DMS79 (cell line): ENCODE measurements around the gene MOGAT2.

Experiments used
- DNase-seq: peaks from one replicate; lab custom pipeline; 2025; lab: John Stamatoyannopoulos, UW

Gene MOGAT2

GRCh38 chr11:75759832-75760231, 42.2 kb downstream of the MOGAT2 start:
- DNase-seq = no peak

GRCh38 chr11:75760243-75760642, 42.6 kb downstream of the MOGAT2 start:
- no peak for DNase-seq

- DNase-seq = no peak
Observed at GRCh38 chr11:75760710-75761493, 43.3 kb downstream of the MOGAT2 start.

- no peak for DNase-seq
Observed at GRCh38 chr11:75762158-75762557, 44.5 kb downstream of the MOGAT2 start.

- no peak for DNase-seq
Observed at GRCh38 chr11:75762885-75763284, 45.2 kb downstream of the MOGAT2 start.

GRCh38 chr11:75763846-75764245, 46.2 kb downstream of the MOGAT2 start:
- DNase-seq = no peak

- no peak for DNase-seq
Observed at GRCh38 chr11:75765116-75765515, 47.5 kb downstream of the MOGAT2 start.

DNA sequence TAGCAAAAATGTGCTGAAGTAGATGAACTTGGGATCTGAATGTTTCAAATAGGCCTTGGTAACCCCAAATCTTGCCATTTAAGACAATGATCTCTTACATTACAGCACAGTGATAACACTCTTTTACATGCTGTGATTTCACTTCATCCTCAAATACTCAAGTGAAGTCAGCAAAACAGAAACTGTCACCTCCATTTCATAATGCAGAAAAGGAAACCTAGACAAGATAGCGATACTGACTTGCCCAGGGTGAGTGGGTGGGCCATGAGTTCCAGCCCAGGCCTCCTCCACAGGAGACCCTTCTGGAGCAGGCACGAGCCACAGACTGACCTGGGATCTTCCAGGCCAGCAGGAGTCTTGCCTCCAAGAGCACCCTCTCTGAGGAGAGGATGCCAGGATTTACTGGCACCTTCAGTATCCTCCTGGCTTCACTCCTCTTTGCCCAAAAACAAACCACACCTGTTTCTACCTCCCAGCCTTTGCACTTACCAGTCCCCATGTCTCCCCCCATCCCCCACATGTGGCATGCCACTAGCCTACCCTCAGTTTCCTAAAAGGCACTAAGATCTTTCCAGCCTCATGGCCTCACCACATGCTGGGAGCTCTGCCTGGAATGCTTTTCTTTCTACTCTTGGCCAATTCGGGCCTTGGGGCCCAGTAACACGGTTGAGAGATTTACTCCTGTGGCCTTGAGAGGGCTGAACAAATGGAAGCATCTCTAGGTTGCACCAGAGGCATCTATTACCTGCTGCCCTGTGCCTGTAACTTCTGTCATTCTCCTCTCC, 49.0 kb downstream of the MOGAT2 start:
- no peak for DNase-seq

- DNase-seq = no peak
Observed at GRCh38 chr11:75767228-75767572, 49.6 kb downstream of the MOGAT2 start.

GRCh38 chr11:75767793-75768111, 50.1 kb downstream of the MOGAT2 start:
- no peak for DNase-seq

DNA sequence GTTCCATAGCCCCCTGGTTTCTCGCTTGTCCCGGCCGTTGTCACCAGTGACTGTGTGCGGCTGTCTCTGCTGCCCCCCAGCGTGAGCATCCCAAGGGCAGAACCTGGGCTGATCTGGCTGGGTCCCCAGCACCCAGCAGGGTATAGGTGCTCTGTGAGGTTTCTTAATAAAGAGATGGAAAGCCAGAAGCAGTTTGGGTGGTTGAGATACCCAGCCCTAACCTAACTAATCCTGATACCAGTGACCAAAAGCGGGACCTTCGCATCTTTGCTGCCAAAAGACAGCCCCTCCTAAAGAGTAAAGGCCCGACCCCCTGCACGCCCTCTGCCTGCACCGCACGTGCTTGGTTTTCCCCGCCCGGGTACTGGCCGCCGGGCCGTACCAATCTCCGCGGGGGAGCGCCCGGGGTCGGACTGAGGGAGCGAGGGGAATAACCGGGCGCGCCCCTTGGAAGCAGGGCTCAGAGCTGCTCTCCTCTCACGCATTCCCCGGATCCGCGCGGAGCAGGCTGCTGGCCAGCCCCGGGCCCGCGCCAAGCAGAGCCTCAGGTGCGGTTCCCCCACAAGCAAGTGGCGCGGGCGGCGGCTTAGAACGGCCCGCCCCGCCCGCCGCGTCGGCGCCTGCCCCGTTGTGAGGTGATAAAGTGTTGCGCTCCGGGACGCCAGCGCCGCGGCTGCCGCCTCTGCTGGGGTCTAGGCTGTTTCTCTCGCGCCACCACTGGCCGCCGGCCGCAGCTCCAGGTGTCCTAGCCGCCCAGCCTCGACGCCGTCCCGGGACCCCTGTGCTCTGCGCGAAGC, 50.7 kb downstream of the MOGAT2 start, which contains the start of gene DGAT2:
Gene DGAT2, plus strand, starts transcription at position 667 of the 797 bp plus-strand sequence. CDS start 214 bp downstream, outside the sequence.
- DNase-seq = peak; percentile 81

DNA sequence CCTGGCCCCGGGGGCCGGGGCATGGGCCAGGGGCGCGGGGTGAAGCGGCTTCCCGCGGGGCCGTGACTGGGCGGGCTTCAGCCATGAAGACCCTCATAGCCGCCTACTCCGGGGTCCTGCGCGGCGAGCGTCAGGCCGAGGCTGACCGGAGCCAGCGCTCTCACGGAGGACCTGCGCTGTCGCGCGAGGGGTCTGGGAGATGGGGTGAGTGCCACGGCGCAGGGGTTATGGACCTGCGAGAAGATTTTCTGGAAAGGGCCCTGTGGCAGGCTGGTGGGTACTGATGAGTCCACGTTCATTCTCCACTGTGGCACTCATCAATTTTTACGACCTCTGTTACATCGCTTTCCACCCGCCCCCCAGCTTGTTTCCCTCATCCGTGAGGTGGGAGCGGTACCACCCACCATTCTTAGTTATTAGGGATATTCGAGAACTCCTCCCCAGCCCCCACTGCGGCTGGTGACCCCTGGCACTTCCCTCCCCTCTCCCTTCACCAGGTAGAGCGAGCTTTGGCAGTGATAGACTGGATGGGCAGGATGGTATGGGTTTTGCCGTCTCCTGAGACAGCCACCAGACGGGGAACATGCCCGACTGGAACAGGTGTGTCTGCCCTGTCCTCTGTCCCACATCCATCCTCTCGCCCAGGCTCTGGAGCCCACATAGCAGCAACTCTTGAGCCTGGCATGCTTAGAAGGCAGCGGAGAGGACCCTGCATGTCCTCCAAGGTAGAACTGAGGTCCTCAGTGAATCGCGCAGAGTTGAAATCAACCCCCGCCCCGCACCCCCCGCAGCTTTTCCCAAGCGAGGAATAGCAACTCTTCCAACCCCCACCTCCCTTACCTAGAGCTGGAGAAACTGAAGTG, 51.5 kb downstream of the MOGAT2 start:
- DNase-seq = no peak

DNA sequence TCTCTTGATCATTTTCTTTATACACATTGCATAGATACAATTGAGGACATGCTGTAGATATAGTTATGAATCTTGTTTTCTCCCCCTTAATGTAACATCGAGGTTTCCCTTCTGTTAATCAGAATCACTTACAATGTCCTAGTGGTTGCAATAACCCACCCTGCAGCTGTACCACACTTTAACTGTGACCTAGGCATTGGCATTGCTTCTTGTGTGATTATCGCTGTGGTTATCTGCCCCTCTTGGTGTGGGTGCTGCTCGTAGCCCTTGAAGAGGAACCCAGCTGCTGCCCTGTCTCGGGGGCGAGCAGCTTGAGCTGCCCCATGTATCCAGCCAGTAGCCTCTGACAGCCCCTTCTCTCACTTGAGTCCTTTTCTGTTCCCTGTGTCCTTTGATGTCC, 52.5 kb downstream of the MOGAT2 start:
- no peak for DNase-seq

GRCh38 chr11:75771646-75772410, 54.2 kb downstream of the MOGAT2 start:
- no peak for DNase-seq

DNA sequence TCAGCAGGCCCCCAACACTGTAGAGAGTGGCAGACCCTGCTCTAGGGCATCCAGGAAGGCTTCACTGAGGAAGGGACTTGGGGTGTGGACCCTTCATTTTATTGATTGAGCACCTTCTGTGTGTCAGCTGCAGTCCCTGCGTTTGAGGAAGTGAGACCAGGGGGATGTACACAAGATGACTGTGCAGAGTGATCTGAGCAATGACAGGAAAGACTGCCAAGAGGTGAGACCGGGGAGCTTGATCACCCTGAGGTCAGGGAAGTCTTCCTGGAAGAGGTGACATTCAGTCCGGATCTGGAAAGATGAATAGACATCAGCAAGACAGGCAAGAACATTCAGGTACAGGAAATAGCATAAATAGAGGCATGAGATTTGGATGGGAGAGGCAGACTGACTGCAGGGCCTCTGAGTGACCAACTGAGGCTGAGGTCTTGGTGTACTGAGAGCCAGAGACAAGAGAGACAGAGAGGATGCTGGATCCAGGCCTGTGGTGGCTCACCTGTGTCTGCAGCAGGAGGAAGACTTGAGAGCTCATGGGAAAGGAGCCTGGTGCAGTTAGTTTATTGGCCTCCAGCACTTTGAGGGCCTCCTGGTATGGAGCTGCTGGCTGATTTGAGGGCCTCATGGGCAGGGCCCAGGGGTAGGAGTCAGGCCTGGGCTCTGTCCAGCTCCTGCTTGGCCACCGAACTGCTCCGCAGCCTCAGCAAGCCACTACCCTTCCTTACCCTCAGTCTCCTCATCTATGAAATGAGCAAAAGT, 56.1 kb downstream of the MOGAT2 start:
- DNase-seq = no peak

- DNase-seq = no peak
Observed at GRCh38 chr11:75775056-75775455, 57.4 kb downstream of the MOGAT2 start.

DNA sequence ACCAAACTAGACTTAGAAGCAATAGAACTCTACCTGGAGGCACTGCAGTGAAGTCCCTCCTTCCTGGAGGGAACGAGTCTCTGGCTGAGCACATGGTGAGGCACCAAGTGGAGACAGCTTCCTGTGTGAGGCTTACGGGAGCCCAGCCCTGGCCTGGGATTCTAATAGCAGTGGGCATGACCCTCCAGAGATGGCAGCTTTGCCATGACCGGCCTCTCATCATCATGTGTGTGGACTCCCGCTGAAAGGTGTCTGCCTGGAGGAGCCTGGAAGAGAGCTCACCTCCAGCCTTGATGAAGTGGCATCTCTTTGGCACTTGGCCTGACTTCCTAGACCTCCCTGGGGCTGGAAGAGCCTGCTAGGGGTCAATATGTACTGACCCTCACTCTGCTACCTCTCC, 58.9 kb downstream of the MOGAT2 start:
- no peak for DNase-seq

- DNase-seq = no peak
Observed at GRCh38 chr11:75777461-75778110, 59.9 kb downstream of the MOGAT2 start.

- DNase-seq = no peak
Observed at GRCh38 chr11:75778962-75779361, 61.3 kb downstream of the MOGAT2 start.

- DNase-seq = no peak
Observed at GRCh38 chr11:75779960-75780359, 62.3 kb downstream of the MOGAT2 start.
